HG03097 (cell line): ENCODE measurements around the gene MPV17L2.
A peak's percentile ranks its signal among the peaks of the same experiment; 100 is the strongest.

Experiments
- ATAC-seq: cut with Tn5 transposase; IDR thresholded peaks from one replicate; pipeline ENCODE4 v1.9.1; 2021; ENCODE audit not compliant: unreplicated experiment, low FRiP score

Gene MPV17L2

GRCh38 chr19:18160493-18160970 lies 32.5 kb upstream of the MPV17L2 start:
- ATAC-seq: no peak

- peak; percentile 60 for ATAC-seq
Observed at GRCh38 chr19:18160971-18161635, 31.9 kb upstream of the MPV17L2 start.

GRCh38 chr19:18161636-18162002 lies 31.4 kb upstream of the MPV17L2 start:
- no peak for ATAC-seq

GRCh38 chr19:18164072-18164471 lies 28.9 kb upstream of the MPV17L2 start:
- ATAC-seq: no peak

GRCh38 chr19:18165794-18166544 lies 27.0 kb upstream of the MPV17L2 start:
- ATAC-seq: no peak

- ATAC-seq: no peak
Observed at GRCh38 chr19:18167011-18167410, 26.0 kb upstream of the MPV17L2 start.

- no peak for ATAC-seq
Observed at GRCh38 chr19:18167975-18168645, 24.9 kb upstream of the MPV17L2 start.

- ATAC-seq: no peak
Observed at GRCh38 chr19:18168673-18169381, 24.2 kb upstream of the MPV17L2 start.

- no peak for ATAC-seq
Observed at GRCh38 chr19:18170714-18171255, 22.2 kb upstream of the MPV17L2 start.

- no peak for ATAC-seq
Observed at GRCh38 chr19:18171605-18172327, 21.3 kb upstream of the MPV17L2 start.

- no peak for ATAC-seq
Observed at GRCh38 chr19:18172331-18173053, 20.5 kb upstream of the MPV17L2 start.

- ATAC-seq: peak; percentile 21
Observed at GRCh38 chr19:18173054-18173571, 19.9 kb upstream of the MPV17L2 start.

- ATAC-seq: peak; percentile 42
Observed at GRCh38 chr19:18173572-18174288, 19.3 kb upstream of the MPV17L2 start, which contains the start of gene IFI30. TSS of gene IFI30 (plus strand) at chr19:18173813. CDS start at chr19:18173842, 29 bp downstream.

GRCh38 chr19:18174983-18175382 lies 18.0 kb upstream of the MPV17L2 start:
- ATAC-seq: no peak

GRCh38 chr19:18176367-18177310 lies 16.4 kb upstream of the MPV17L2 start:
- ATAC-seq: no peak

GRCh38 chr19:18179957-18180356 lies 13.1 kb upstream of the MPV17L2 start:
- no peak for ATAC-seq

GRCh38 chr19:18183529-18183928 lies 9.5 kb upstream of the MPV17L2 start:
- no peak for ATAC-seq
